Spleen (tissue), 7 donors: Measurements from ENCODE around the gene SULT2B1.

Experiments
- POLR2A ChIP-seq, 3 donors: fragments of 450-650 bp; IDR thresholded peaks; one replicate each; pipeline ENCODE4 v1.5.1; 2017; ENCODE audit warnings: antibody characterized with exemption in 3 of 3, mild to moderate bottlenecking in 1 of 3
- TF ChIP-seq, protein P1 (sequence below), 11 experiments: fragments of 200-600 bp in 7 of 11; fragments of 450-650 bp in 4 of 11; sonication (generic) in 4 of 11; IDR thresholded peaks in 8 of 11; conservative IDR thresholded peaks in 3 of 11; 1 replicate in 7 of 11; 2 replicates in 4 of 11; pipeline versions ENCODE4 v1.4.0 to v1.8.0; 2016 to 2021; ENCODE audit warnings: antibody characterized with exemption in 11 of 11, inconsistent platforms in 4 of 11, mild to moderate bottlenecking in 1 of 11
- donor health status: DM: no; HTN: no; CAD: no; lungs with moderate emphysema.
- donor health status: DM: no; HTN: no; CAD: no.
- donor health status: DM: no; HTN: no; CAD: no.

DNA sequence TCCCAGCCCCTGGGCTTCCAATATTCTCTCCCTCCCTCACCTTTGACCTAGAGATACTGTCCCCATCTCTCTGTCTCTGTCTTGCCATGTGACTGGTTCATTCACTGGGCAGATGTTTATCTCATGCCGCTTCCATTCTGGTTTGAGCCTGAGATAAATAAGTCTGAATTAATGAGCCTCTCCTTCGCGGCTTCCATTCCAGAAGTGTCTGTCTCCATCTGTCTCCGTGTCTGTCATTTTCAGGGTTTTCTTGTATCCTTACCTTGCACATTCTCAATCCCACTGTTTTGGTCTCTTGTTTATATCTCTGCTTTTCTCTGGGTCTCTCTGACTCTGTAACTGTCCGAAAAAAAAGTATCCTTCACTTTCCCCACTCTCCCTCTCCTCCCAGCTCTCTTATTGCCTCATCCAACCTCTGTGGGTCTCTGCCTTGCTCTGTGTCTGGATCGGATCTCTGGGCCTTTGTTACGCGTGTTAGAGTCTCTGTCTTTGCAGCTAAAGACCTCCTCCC, 71.6 kb downstream of the SULT2B1 start:
- no peak for TF ChIP-seq POLR2A (IDR thresholded peaks at IDR 0.05)
- TF ChIP-seq, protein P1, sequence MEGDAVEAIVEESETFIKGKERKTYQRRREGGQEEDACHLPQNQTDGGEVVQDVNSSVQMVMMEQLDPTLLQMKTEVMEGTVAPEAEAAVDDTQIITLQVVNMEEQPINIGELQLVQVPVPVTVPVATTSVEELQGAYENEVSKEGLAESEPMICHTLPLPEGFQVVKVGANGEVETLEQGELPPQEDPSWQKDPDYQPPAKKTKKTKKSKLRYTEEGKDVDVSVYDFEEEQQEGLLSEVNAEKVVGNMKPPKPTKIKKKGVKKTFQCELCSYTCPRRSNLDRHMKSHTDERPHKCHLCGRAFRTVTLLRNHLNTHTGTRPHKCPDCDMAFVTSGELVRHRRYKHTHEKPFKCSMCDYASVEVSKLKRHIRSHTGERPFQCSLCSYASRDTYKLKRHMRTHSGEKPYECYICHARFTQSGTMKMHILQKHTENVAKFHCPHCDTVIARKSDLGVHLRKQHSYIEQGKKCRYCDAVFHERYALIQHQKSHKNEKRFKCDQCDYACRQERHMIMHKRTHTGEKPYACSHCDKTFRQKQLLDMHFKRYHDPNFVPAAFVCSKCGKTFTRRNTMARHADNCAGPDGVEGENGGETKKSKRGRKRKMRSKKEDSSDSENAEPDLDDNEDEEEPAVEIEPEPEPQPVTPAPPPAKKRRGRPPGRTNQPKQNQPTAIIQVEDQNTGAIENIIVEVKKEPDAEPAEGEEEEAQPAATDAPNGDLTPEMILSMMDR (IDR thresholded peaks at IDR 0.05 in 8 of 11, conservative IDR thresholded peaks at IDR 0.05 in 3 of 11) = no peak
